K562 (cell line): Measurements from ENCODE around the gene GFOD1. TPM values are rescaled to one million over a fixed set of nuclear protein-coding genes. Genes with fewer than 3 reads are reported as not detected.

Experiments used
- polyA plus RNA-seq, 8 experiments: library from polyadenylated mRNA; depleted of rRNA in 4 of 8; stranded (reverse) in 5 of 8; unstranded in 3 of 8; fragments of >200 nt; fragmentation: Nextera tagmentation in 2 of 8; fragmentation: Illumina TruSeq in 1 of 8; extraction: Ambion mirVana in 2 of 8; extraction: Trizol in 1 of 8; gene quantifications; 2 replicates each; pipeline versions ENCODE4 v1.2.1 to v1.2.3, GENCODE V29; 2011 to 2014; ENCODE audit warnings: inconsistent platforms in 1 of 8, missing spikeins in 1 of 8
- total RNA-seq, 7 experiments: library from RNA; depleted of rRNA in 6 of 7; stranded (reverse); fragments of >200 nt in 6 of 7; fragmentation: Illumina TruSeq in 2 of 7; extraction: Trizol in 2 of 7; gene quantifications; 2 replicates each; pipeline versions ENCODE4 v1.2.1 to v1.2.3, GENCODE V29; 2011 to 2021; ENCODE audit warnings: low replicate concordance in 1 of 7

Gene GFOD1
- total and polyA plus RNA-seq, 9 of the 15 experiments (the other 6 are each of a cell fraction or from before 2014, with no cell fraction given), result 3.8 to 12.0 (median 8.2) TPM

Other genes starting within 250 kb of the GFOD1 start
- gene TBC1D7, start 159.1 kb downstream of the GFOD1 start, total RNA-seq (2014; rRNA removed), result 49.4 and 56.9 TPM in 2 replicates
- 61.1 and 64.2 TPM in 2 replicates for gene TBC1D7, start 159.1 kb downstream of the GFOD1 start, total RNA-seq (2014; rRNA removed; fragmentation: Illumina TruSeq; extraction: Trizol)
- gene TBC1D7, start 159.1 kb downstream of the GFOD1 start, total RNA-seq (2015; rRNA removed; fragmentation: Illumina TruSeq; extraction: Trizol), result 48.4 and 49.8 TPM in 2 replicates
- gene TBC1D7, start 159.1 kb downstream of the GFOD1 start, total RNA-seq (2021), result 51.8 and 59.4 TPM in 2 replicates
- gene TBC1D7, start 159.1 kb downstream of the GFOD1 start, polyA plus RNA-seq (2011; rRNA removed), result 107 and 108 TPM in 2 replicates
- 71.0 and 72.2 TPM in 2 replicates for gene TBC1D7, start 159.1 kb downstream of the GFOD1 start, polyA plus RNA-seq (2014; fragmentation: Illumina TruSeq; extraction: Trizol)
- 10 to 100 TPM; 74.5 to 86.8 TPM for gene TBC1D7, start 159.1 kb downstream of the GFOD1 start, polyA plus RNA-seq (2014; fragmentation: Nextera tagmentation; extraction: Ambion mirVana)
- 55.2 and 59.5 TPM in 2 replicates for gene TBC1D7, start 159.1 kb downstream of the GFOD1 start, polyA plus RNA-seq (2014; rRNA removed)
- 7.4 and 8.6 TPM in 2 replicates for gene SIRT5, start 87.0 kb upstream of the GFOD1 start, total RNA-seq (2014; rRNA removed)
- gene SIRT5, start 87.0 kb upstream of the GFOD1 start, total RNA-seq (2014; rRNA removed; fragmentation: Illumina TruSeq; extraction: Trizol), result 11.6 and 15.0 TPM in 2 replicates
- 10.0 and 13.4 TPM in 2 replicates for gene SIRT5, start 87.0 kb upstream of the GFOD1 start, total RNA-seq (2015; rRNA removed; fragmentation: Illumina TruSeq; extraction: Trizol)
- gene SIRT5, start 87.0 kb upstream of the GFOD1 start, total RNA-seq (2021), result 8.6 and 8.7 TPM in 2 replicates
- gene SIRT5, start 87.0 kb upstream of the GFOD1 start, polyA plus RNA-seq (2011; rRNA removed), result 9.2 and 11.4 TPM in 2 replicates
- gene SIRT5, start 87.0 kb upstream of the GFOD1 start, polyA plus RNA-seq (2014; fragmentation: Illumina TruSeq; extraction: Trizol), result 12.5 and 15.7 TPM in 2 replicates
- 1 to 10 TPM; 2.1 to 2.3 TPM for gene SIRT5, start 87.0 kb upstream of the GFOD1 start, polyA plus RNA-seq (2014; fragmentation: Nextera tagmentation; extraction: Ambion mirVana)
- 11.7 and 15.7 TPM in 2 replicates for gene SIRT5, start 87.0 kb upstream of the GFOD1 start, polyA plus RNA-seq (2014; rRNA removed)
- 199 and 235 TPM in 2 replicates for gene NOL7, start 127.7 kb upstream of the GFOD1 start, total RNA-seq (2014; rRNA removed)
- gene NOL7, start 127.7 kb upstream of the GFOD1 start, total RNA-seq (2014; rRNA removed; fragmentation: Illumina TruSeq; extraction: Trizol), result 167 and 196 TPM in 2 replicates
- 159 and 162 TPM in 2 replicates for gene NOL7, start 127.7 kb upstream of the GFOD1 start, total RNA-seq (2015; rRNA removed; fragmentation: Illumina TruSeq; extraction: Trizol)
- 137 and 146 TPM in 2 replicates for gene NOL7, start 127.7 kb upstream of the GFOD1 start, total RNA-seq (2021)
- gene NOL7, start 127.7 kb upstream of the GFOD1 start, polyA plus RNA-seq (2011; rRNA removed), result 47.0 and 79.2 TPM in 2 replicates
- 157 and 177 TPM in 2 replicates for gene NOL7, start 127.7 kb upstream of the GFOD1 start, polyA plus RNA-seq (2014; fragmentation: Illumina TruSeq; extraction: Trizol)
- gene NOL7, start 127.7 kb upstream of the GFOD1 start, polyA plus RNA-seq (2014; fragmentation: Nextera tagmentation; extraction: Ambion mirVana), result 10 to 100 TPM; 19.4 to 23.4 TPM
- 214 TPM in 2 replicates for gene NOL7, start 127.7 kb upstream of the GFOD1 start, polyA plus RNA-seq (2014; rRNA removed)
- 34.7 and 36.4 TPM in 2 replicates for gene RANBP9, start 224.2 kb upstream of the GFOD1 start, total RNA-seq (2014; rRNA removed)
- gene RANBP9, start 224.2 kb upstream of the GFOD1 start, total RNA-seq (2014; rRNA removed; fragmentation: Illumina TruSeq; extraction: Trizol), result 64.8 and 74.0 TPM in 2 replicates
- 60.3 and 61.5 TPM in 2 replicates for gene RANBP9, start 224.2 kb upstream of the GFOD1 start, total RNA-seq (2015; rRNA removed; fragmentation: Illumina TruSeq; extraction: Trizol)
- gene RANBP9, start 224.2 kb upstream of the GFOD1 start, total RNA-seq (2021), result 80.4 and 87.0 TPM in 2 replicates
- 54.2 and 83.6 TPM in 2 replicates for gene RANBP9, start 224.2 kb upstream of the GFOD1 start, polyA plus RNA-seq (2011; rRNA removed)
- 124 and 130 TPM in 2 replicates for gene RANBP9, start 224.2 kb upstream of the GFOD1 start, polyA plus RNA-seq (2014; fragmentation: Illumina TruSeq; extraction: Trizol)
- 10 to 100 TPM; 27.5 to 31.2 TPM for gene RANBP9, start 224.2 kb upstream of the GFOD1 start, polyA plus RNA-seq (2014; fragmentation: Nextera tagmentation; extraction: Ambion mirVana)
- 51.2 and 53.5 TPM in 2 replicates for gene RANBP9, start 224.2 kb upstream of the GFOD1 start, polyA plus RNA-seq (2014; rRNA removed)